ENCODE measurements around the gene CAMK4. TPM values are rescaled to one million over a fixed set of nuclear protein-coding genes. Genes with fewer than 3 reads are reported as not detected.

Gene CAMK4
- total RNA-seq, 1 donor from 2014 or later: 11.2 TPM

DNA sequence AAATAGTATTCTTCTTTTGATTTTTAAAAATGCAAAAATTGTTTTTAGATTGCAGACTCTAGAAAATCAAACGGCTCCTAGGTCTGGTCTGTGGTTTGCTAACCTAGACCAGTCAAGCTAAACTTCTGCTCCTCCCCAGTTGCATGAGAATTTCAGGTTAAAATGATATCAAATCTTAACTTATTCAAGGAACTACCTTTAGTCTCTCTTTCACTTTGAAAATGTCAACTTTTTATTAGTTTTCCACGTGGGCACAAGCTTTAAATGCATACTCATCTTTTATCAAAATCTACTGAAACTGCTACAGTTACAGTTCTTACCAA lies 8.8 kb downstream of the CAMK4 start:
- Mint-ChIP-seq H3K4me1 (ENCODE audit: unreplicated experiment) (peaks cover 9% of the 10 kb centered on the region), H3K27ac (no peak overlapping the region), H3K27me3 (peaks cover 15% of the 10 kb centered on the region), H3K36me3 (no peaks in the 10 kb centered on the region), H3K9me3 (no peaks in the 10 kb centered on the region), H3K4me3 (no peak overlapping the region)
- no peak for TF ChIP-seq CTCF (conservative IDR thresholded peaks at IDR 0.05)
- DNase-seq (ENCODE audit: extremely low spot score, unreplicated experiment): no peak

GRCh38 chr5:111234125-111234524 lies 9.9 kb downstream of the CAMK4 start:
- no peak for DNase-seq (ENCODE audit: extremely low spot score, unreplicated experiment)
- Mint-ChIP-seq H3K27me3 (peaks cover 13% of the 10 kb centered on the region), H3K9me3 (no peaks in the 10 kb centered on the region), H3K4me3 (no peak overlapping the region), H3K27ac (no peak overlapping the region), H3K4me1 (ENCODE audit: unreplicated experiment) (peaks cover 9% of the 10 kb centered on the region), H3K36me3 (no peaks in the 10 kb centered on the region)
- TF ChIP-seq CTCF (conservative IDR thresholded peaks at IDR 0.05): no peak

- Mint-ChIP-seq H3K27me3 (peaks cover 4% of the 10 kb centered on the region), H3K9me3 (no peaks in the 10 kb centered on the region), H3K27ac (no peak overlapping the region), H3K4me3 (no peak overlapping the region), H3K36me3 (no peaks in the 10 kb centered on the region), H3K4me1 (ENCODE audit: unreplicated experiment) (peaks cover 9% of the 10 kb centered on the region)
- no peak for DNase-seq (ENCODE audit: extremely low spot score, unreplicated experiment)
- TF ChIP-seq CTCF (conservative IDR thresholded peaks at IDR 0.05): no peak
Measured at GRCh38 chr5:111235635-111236034, 11.5 kb downstream of the CAMK4 start.

DNA sequence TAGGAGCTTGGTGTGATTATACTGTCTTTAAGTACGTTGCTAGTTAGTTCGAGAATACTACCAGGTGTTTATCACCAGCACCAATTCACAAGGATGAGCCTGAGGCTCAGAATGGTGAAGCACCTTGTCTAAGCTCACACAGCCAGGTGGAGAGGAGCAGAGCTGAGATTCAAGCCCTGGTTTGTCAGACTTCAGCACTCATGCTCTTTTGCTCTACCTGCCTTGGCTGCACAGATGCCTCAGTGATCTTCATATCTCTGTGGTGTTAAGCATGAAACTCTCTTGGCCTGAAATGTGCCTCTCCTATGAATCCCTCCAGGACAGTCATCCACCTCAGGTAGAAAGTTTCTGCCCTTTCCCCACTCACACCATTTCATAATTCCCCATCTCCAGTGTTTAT lies 12.2 kb downstream of the CAMK4 start:
- TF ChIP-seq CTCF (conservative IDR thresholded peaks at IDR 0.05): no peak
- Mint-ChIP-seq H3K9me3 (no peaks in the 10 kb centered on the region), H3K4me3 (no peak overlapping the region), H3K36me3 (no peaks in the 10 kb centered on the region), H3K4me1 (ENCODE audit: unreplicated experiment) (peaks cover 9% of the 10 kb centered on the region), H3K27ac (no peak overlapping the region), H3K27me3 (peaks cover 4% of the 10 kb centered on the region)
- no peak for DNase-seq (ENCODE audit: extremely low spot score, unreplicated experiment)

- H3K4me3 Mint-ChIP-seq: no peak overlapping the region
- H3K9me3 Mint-ChIP-seq: no peaks in the 10 kb centered on the region
- peaks cover 9% of the 10 kb centered on the region for H3K4me1 Mint-ChIP-seq (ENCODE audit: unreplicated experiment)
- DNase-seq (ENCODE audit: extremely low spot score, unreplicated experiment): no peak
- no peaks in the 10 kb centered on the region for H3K36me3 Mint-ChIP-seq
- H3K27me3 Mint-ChIP-seq: peaks cover 4% of the 10 kb centered on the region
- no peak for TF ChIP-seq CTCF (conservative IDR thresholded peaks at IDR 0.05)
- no peak overlapping the region for H3K27ac Mint-ChIP-seq
Measured at GRCh38 chr5:111236995-111237394, 12.8 kb downstream of the CAMK4 start.

DNA sequence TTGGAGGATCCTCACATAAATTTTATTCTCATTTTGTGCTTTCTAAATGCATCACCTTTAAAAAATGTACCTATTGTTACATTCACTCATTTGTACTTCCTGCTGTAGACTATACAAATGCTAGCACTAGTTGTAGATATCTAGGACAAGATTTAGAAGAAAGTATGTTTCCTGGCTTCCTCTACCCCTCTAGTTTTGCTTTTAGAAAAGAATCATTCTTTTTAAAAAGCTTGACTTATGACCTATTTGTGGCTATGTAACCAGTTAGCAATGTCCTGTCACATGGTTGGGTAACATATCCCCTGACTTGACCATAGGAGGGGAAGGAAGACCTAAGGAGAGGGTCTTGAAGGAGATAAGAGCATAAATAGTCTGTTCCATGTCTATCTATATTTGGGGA lies 13.3 kb downstream of the CAMK4 start:
- peaks cover 5% of the 10 kb centered on the region for H3K27me3 Mint-ChIP-seq
- no peak for DNase-seq (ENCODE audit: extremely low spot score, unreplicated experiment)
- no peaks in the 10 kb centered on the region for H3K9me3 Mint-ChIP-seq
- H3K4me3 Mint-ChIP-seq: no peak overlapping the region
- TF ChIP-seq CTCF (conservative IDR thresholded peaks at IDR 0.05): no peak
- no peak overlapping the region for H3K27ac Mint-ChIP-seq
- H3K36me3 Mint-ChIP-seq: no peaks in the 10 kb centered on the region
- H3K4me1 Mint-ChIP-seq (ENCODE audit: unreplicated experiment): peaks cover 9% of the 10 kb centered on the region

Data from type B pancreatic cell (in vitro differentiated cells).